ENCODE results near the gene SLC43A2.

The SLC43A2 gene

DNA sequence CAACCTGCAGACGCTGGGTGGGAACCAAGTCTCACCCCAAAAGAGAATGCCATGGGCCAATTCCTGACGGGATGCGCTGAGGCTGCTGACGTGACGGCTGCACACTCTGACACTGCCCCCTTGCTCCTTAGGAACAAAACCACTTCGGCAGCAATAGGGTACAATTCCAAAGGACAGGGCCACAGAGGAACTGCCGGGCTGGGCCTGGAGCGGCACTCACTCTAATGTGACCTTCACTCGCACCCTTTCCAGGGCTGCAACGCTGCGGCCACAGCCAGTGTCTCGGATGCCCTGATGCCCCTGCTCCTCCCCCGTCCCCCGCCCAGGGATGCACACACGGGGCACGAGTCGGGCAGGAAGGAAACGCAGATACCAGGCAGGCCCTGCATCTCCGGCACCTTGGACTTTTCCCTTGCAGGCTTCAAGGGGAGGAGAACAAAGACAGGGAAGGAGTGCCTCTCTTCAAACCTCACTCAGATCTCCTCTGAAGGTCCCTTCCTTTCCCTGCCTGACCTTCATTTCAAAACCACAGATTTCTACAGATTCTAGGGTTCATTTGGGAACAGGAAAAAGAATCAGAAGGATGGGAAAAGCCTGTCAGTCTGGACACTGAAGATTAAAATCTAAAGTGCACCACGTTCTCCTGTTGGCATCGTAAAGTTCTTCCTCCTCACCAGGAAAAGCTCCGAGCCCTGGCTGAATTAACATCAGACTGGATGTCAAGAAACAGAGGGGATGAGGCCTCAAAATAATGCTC is 68.4 kb downstream of the SLC43A2 start:
- in situ Hi-C loops (cut with HindIII; ENCODE audit: low pct_unique_long_range_greater_than_20kb, low sequenced_read_pairs): no loop called here
- no peak for TF ChIP-seq JUND (IDR thresholded peaks at IDR 0.05; ENCODE audit: low read depth)
- peak in 1 of 2 experiments; percentile 54 for DNase-seq (ENCODE audit: low read depth in 1 of 2, low spot score in 1 of 2)

DNA sequence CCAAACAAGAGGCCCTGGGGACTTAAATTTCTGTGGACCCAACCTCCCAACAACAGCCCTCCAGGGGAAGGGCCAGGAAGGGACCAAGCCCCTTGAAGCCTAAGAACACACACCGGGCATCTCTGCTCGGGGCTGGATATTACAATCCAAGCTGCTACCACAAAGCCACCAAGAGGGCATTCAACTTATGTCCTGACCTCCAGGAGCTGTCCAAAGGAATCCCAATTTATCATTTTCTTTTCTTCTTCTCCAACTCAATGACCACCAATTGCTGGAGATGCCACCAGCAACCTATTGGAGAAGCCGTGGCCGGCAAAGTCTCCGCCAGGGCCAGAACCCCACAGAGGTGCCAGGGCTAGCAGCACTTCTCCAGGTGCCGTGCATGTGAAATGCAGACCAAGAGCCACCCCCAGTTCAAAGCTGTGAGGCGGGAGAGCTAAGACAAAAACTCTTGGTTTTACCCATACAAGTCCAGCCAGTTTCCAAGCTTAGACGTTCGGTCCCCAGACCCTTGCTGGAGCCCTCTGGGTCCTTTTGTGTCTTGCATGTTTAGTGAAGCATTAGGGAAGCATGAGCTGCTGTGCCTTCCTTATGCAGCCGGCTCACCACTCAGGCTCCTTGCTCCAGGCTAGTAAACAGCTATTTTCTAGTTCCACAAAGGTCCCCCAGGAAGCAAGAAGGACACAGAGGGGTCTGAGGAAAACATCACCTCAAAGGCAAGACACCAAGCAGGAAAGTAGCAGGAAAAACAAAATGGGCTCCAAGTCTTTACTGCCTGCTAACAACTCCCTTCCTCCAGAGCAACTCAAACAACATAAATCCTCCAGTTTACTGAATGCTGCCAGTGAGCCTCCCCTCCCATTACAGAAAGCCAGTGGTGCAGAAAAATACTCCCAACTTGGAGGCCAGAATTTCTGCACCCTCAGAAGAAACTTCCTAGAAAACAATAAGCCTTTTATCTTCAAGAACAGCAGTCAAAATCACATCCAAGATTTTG is 69.3 kb downstream of the SLC43A2 start:
- DNase-seq (ENCODE audit: low read depth in 1 of 2, low spot score in 1 of 2): no peak
- no peak for TF ChIP-seq JUND (IDR thresholded peaks at IDR 0.05; ENCODE audit: low read depth)
- in situ Hi-C loops (cut with HindIII; ENCODE audit: low pct_unique_long_range_greater_than_20kb, low sequenced_read_pairs): no loop called here

DNA sequence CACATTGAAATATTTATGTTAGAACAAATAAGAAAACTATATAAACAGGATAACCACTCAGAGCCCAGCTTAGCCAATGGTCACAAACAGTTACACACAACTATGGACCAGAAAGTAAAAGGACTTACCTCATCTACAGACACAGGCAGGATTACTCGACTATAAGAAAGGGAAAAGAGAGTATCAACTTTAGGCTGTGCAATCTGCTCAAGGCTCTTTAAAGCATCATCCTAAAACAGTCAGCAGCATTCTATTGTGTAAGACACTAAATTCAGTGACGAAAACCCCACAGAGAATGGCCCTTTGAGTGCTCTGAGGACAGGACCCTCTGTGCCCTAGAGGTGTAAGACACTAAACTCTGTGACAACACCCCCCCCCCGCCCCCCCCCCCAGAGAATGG is 70.2 kb downstream of the SLC43A2 start:
- no peak for DNase-seq (ENCODE audit: low read depth in 1 of 2, low spot score in 1 of 2)
- in situ Hi-C loops (cut with HindIII; ENCODE audit: low pct_unique_long_range_greater_than_20kb, low sequenced_read_pairs): no loop called here
- no peak for TF ChIP-seq JUND (IDR thresholded peaks at IDR 0.05; ENCODE audit: low read depth)

DNA sequence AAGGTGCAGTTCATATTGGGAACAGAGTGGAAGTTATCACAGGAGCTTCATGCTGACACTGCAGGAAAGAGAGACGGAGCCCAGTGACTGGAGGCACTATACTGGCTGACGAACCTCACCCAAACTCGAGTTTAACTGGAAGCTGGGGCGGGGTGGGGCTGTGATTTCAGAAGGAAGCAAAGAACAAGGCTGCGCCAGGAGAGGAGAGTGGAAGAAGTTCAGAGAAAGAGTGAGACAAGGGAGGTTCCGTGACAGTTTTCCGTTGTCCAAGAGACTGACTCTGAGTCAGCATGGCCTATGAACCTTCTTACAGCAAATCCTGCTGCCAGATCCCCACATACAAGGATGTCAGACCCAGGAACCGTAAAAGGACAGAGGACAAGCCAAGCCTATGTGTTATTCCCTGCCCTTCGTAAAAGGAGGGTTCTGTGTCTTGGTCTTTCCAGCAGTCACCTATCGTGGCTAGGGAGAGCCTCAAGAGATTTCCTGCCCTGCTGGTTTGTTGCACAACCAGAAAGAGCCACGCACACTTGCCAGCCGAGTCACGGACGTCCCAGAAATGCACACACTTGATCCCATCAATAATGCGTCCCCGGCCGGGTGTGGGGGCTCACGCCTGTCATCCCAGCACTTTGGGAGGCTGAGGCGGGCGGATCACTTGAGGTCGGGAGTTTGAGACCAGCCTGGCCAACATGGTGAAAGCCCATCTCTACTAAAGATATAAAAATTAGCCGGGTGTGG is 71.1 kb downstream of the SLC43A2 start:
- DNase-seq (ENCODE audit: low read depth in 1 of 2, low spot score in 1 of 2): peak in 1 of 2 experiments; percentile 44
- no peak for TF ChIP-seq JUND (IDR thresholded peaks at IDR 0.05; ENCODE audit: low read depth)
- in situ Hi-C loops (cut with HindIII; ENCODE audit: low pct_unique_long_range_greater_than_20kb, low sequenced_read_pairs): no loop called here

DNA sequence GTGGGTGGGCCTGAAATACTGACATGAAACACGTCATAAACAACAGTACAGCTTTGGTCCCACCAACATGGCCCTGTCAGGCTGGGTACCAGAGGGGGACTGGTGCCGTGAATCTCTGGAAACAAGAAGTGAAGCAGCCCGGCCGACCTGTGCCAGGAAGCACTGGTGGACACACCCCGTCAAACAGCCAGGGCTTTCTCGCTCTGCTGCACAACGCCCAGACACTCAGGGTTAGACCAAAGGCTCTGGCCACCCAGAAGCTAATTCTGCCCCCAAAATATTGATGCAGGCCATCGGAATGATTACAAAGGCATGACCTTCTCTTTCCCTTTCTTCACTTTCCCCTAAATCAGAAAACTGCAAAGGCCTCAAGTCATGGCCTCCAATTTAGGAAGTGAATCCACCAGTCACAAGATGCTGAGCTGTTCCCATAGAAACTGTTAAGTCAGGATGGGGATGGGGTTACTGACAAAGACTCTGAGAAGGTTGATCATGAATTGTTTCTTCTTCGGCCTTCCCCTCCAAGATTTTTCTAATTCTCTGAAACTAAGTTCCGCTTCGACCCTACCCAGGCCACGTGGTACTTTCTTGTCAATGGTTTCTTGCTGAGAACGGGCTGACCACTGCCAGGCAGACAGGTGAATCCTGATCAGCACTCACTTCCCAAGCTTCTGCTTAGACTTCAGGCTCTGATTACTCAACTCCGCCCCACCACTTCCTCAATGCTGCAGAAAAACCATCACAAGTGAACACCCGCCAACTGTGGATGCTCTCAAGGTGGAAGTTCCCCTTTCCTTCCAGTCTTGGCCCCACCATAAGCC is 72.8 kb downstream of the SLC43A2 start:
- DNase-seq (ENCODE audit: low read depth in 1 of 2, low spot score in 1 of 2): no peak
- TF ChIP-seq JUND (IDR thresholded peaks at IDR 0.05; ENCODE audit: low read depth): no peak
- in situ Hi-C loops (cut with HindIII; ENCODE audit: low pct_unique_long_range_greater_than_20kb, low sequenced_read_pairs): no loop called here

DNA sequence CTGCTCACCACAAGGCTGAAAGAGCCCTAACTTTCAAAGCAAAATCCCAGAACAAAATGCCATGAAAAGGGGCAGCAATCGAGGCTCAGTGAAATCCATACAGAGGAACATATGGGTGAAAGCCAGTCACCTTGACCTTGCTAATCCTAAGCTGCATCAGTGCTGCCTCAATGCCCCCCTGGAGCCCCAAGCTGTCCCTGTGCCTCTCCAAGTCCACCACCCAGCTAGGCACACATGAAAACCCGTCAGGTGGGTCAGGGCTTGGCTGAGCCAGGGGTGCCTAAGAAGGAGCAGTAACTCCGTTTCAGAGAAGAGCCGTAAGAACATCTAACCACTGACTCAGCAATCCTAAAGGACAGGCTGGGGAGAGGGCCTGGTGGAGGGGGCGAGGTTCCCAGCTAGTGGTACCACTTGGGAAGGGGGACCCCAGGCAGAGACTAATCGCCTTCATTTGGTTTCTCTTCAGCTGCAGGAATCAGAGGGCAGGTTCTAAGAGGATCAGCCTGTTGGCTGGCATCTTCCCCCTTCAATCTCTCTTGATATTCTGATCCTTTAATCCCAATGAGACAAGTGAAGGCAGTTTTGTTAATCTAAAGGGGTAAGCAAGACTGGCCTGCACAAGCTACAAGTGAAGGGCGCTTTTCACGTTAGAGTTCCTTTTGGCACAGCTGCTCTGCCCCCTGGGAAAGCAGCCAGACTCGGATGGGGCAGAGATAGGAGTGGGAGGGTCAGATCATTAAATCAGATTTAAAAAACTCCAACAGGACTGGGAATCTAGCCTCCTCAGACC is 73.7 kb downstream of the SLC43A2 start:
- no peak for TF ChIP-seq JUND (IDR thresholded peaks at IDR 0.05; ENCODE audit: low read depth)
- in situ Hi-C loops (cut with HindIII; ENCODE audit: low pct_unique_long_range_greater_than_20kb, low sequenced_read_pairs): no loop called here
- DNase-seq (ENCODE audit: low read depth in 1 of 2, low spot score in 1 of 2): no peak

DNA sequence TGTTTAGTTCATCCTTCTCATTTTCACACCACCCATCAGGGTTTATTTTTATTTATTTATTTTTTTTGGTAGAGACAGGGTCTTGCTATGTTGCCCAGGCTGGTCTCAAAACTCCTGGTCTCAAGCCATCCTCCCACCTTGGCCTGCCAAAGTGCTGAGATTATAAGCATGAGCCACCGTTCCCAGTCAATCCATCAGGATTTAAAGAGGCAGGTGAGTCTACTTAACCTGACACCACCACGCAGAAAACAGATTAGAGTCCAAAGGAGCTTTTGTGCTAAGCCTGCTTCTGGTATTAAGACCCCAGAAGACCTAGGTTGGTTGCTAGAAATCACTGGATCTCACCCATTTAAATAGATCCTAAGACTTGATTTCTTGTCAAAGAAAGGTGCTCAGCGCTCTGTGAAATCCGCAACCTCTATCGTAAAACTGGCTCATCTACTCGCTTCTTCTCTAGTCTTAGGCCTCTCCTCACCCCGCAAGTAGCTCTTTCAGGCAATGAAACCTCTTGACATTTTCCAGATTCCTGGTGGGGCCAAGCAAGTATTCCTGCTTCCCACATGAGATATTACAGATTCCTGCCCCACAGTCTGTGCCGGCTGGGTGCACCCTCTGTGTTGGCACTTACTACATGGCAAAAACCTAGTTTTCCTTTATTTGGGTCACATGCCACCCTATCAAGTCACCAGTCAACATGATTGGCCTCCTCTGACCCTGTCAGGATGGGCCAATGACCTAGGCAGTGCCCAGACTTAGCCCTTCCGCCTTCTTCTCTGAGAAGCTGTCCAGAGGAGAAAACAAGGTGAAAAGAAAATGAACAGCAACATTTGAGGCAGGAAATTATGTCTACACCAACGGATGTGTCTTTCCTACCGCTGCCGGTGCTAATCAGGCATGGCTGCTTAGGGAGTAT is 75.0 kb downstream of the SLC43A2 start:
- in situ Hi-C loops (cut with HindIII; ENCODE audit: low pct_unique_long_range_greater_than_20kb, low sequenced_read_pairs): no loop called here
- TF ChIP-seq JUND (IDR thresholded peaks at IDR 0.05; ENCODE audit: low read depth): no peak
- DNase-seq (ENCODE audit: low read depth in 1 of 2, low spot score in 1 of 2): no peak

DNA sequence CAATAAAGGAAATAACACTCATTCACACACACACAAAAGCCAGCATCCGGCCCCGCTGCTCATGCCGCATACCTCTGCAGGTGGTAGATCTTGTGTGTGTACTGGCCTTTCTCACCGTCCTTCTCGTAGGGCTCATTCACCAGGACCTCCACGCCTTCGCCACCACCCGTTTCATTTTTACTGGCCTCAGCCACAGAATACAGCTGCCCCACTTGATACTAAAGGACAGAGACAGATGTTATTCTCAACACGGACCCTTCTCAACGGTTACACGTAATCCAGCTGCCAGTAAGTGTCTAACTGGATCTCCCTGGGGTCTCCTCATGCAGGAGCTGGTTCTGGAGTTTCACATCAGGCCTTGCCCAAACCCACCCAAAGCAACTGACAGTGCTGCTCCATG is 75.7 kb downstream of the SLC43A2 start:
- no peak for TF ChIP-seq JUND (IDR thresholded peaks at IDR 0.05; ENCODE audit: low read depth)
- in situ Hi-C loops (cut with HindIII; ENCODE audit: low pct_unique_long_range_greater_than_20kb, low sequenced_read_pairs): no loop called here
- no peak for DNase-seq (ENCODE audit: low read depth in 1 of 2, low spot score in 1 of 2)

DNA sequence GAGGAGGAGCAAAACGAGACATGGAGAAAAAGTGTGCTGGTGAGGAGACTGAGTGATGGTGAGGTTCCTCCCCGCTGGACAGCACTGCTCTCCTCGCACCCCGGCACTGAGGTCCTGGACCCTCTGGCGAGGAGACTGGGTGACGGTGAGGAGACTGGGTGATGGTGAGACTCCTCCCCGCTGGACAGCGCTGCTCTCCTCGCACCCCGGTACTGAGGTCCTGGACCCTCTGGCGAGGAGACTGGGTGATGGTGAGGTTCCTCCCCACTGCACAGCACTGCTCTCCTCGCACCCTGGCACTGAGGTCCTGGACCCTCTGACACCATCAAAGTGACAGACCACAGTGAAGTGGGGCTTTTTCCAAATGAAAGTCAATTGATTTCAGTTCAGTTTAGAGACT is 76.9 kb downstream of the SLC43A2 start:
- in situ Hi-C loops (cut with HindIII; ENCODE audit: low pct_unique_long_range_greater_than_20kb, low sequenced_read_pairs): no loop called here
- DNase-seq (ENCODE audit: low read depth in 1 of 2, low spot score in 1 of 2): no peak
- no peak for TF ChIP-seq JUND (IDR thresholded peaks at IDR 0.05; ENCODE audit: low read depth)

DNA sequence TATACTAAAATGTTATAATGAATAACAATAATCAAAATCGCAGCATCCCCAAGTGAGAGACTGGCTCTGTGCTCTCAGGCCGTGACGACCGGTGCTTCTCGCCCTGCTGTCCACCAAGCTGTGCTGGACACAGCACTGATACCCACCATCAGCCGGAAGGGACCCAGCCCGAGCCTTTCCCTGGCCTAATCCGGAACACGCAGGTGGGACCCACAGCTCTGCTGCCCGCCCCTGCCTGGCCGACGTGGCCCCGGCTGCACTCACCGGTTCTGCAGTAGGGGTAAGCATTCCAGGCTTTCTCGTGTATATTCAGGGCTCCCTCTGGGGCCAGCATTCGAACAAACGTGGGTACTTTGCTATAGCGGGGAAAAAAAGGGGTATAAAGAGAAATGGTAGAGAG is 80.6 kb downstream of the SLC43A2 start:
- TF ChIP-seq JUND (IDR thresholded peaks at IDR 0.05; ENCODE audit: low read depth): no peak
- in situ Hi-C loops (cut with HindIII; ENCODE audit: low pct_unique_long_range_greater_than_20kb, low sequenced_read_pairs): no loop called here
- no peak for DNase-seq (ENCODE audit: low read depth in 1 of 2, low spot score in 1 of 2)

Measured in T47D (cell line).